BLaER1 (cell line): ENCODE measurements around the gene ZNHIT3.
A peak's percentile ranks its signal among the peaks of the same experiment; 100 is the strongest.

Experiments
- H3K27ac ChIP-seq: shearing (Covaris generic); formaldehyde crosslinking; 2 replicates; pipeline ENCODE4 v1.8.1; 2022
- H3K27me3 ChIP-seq: shearing (Covaris generic); formaldehyde crosslinking; 2 replicates; pipeline ENCODE4 v1.8.1; 2022
- H3K36me3 ChIP-seq: shearing (Covaris generic); formaldehyde crosslinking; 2 replicates; pipeline ENCODE4 v1.8.1; 2022
- H3K4me1 ChIP-seq: shearing (Covaris generic); formaldehyde crosslinking; 2 replicates; pipeline ENCODE4 v1.8.1; 2022
- H3K4me2 ChIP-seq: shearing (Covaris generic); formaldehyde crosslinking; 2 replicates; pipeline ENCODE4 v1.8.1; 2022
- H3K4me3 ChIP-seq: shearing (Covaris generic); formaldehyde crosslinking; 2 replicates; pipeline ENCODE4 v1.8.1; 2022
- H3K9ac ChIP-seq: shearing (Covaris generic); formaldehyde crosslinking; 2 replicates; pipeline ENCODE4 v1.8.1; 2022
- H3K9me3 ChIP-seq: shearing (Covaris generic); formaldehyde crosslinking; 2 replicates; pipeline ENCODE4 v1.8.1; 2022
- H4K20me1 ChIP-seq: shearing (Covaris generic); formaldehyde crosslinking; 2 replicates; pipeline ENCODE4 v1.8.1; 2022
- Cebpa-rat ChIP-seq: shearing (Covaris generic); IDR thresholded peaks from 2 replicates; pipeline ENCODE4 v1.8.1; 2022

Gene ZNHIT3

DNA sequence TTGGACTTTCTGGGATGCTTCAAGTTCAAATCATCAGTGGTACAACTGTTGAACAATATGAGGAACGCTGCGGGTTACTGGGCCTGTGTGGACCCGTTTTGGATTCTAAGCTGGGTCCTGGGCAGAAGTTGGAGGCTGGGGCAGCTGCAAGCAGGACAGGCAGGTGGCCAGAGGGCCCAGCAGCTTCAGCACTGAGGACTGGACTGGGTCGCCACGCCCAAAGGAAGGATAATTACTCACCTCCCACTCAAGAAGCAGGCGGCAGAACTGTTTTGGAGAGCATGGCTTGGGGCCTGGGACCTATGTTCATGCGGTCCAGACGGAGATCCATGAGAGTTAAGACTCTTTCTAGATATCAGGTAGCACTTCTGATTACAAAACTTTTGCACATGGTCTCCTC lies 1.5 kb upstream of the ZNHIT3 start:
- Histone ChIP-seq H3K4me2 (peak overlapping the region; percentile 91), H3K9ac (no peak overlapping the region), H3K9me3 (no peaks in the 10 kb centered on the region), H3K4me3 (no peak overlapping the region), H3K36me3 (peaks cover 18% of the 10 kb centered on the region), H4K20me1 (peaks cover 29% of the 10 kb centered on the region), H3K4me1 (peaks cover 34% of the 10 kb centered on the region), H3K27ac (no peak overlapping the region), H3K27me3 (no peaks in the 10 kb centered on the region)
- TF ChIP-seq Cebpa-rat, result no peak

DNA sequence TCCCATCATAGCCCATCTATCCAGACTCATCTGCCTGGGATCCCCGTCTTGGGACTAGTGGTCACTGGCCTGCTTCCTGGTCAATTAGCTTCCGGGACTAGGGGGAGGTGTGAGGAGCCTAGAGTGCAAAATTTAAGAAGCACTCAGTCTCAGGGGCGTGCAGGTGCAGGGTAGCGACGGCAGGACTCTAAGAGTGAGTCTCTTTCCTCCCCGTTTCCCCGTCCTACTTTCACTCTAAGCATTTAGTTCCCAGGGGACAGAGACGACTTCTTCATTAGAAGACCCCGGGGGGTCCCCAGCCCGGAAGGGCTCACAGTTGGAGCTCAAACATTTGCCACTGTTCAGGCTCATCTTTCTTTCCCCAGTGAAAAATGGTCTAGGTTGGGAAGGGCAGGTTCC lies 677 bp upstream of the ZNHIT3 start:
- Histone ChIP-seq H3K4me2 (peak overlapping the region; percentile 91), H3K9ac (peak overlapping the region; percentile 88), H3K4me3 (peak overlapping the region; percentile 89), H3K27me3 (no peaks in the 10 kb centered on the region), H3K9me3 (no peaks in the 10 kb centered on the region), H3K4me1 (peaks cover 34% of the 10 kb centered on the region), H3K36me3 (peaks cover 24% of the 10 kb centered on the region), H3K27ac (peak overlapping the region; percentile 79), H4K20me1 (peaks cover 37% of the 10 kb centered on the region)
- TF ChIP-seq Cebpa-rat, result no peak

DNA sequence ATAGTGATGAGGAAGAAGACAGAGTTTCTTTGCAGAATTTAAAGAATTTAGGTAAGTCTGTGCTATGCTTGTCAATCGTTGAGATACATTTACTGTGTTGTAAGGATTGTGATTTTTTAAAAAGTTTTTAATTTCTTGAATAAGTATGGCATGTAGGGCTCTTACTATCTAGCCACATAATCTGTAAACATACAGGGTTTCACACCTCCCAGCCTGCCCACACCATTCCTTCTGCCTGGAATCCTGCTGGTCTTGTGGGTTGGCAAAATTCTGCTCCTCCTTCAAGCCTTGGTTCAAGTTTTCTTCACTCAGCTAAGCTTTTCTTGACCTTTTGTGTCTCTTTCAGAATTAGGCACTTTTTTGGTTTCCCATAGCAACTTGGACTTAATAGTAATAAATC lies 7.5 kb downstream of the ZNHIT3 start:
- H3K9ac ChIP-seq, result no peak overlapping the region
- no peak overlapping the region for H3K4me3 ChIP-seq
- peaks cover 90% of the 10 kb centered on the region for H4K20me1 ChIP-seq
- no peaks in the 10 kb centered on the region for H3K9me3 ChIP-seq
- H3K36me3 ChIP-seq, result peaks cover 98% of the 10 kb centered on the region
- TF ChIP-seq Cebpa-rat, result no peak
- H3K4me1 ChIP-seq, result no peaks in the 10 kb centered on the region
- no peak overlapping the region for H3K27ac ChIP-seq
- no peaks in the 10 kb centered on the region for H3K27me3 ChIP-seq
- no peak overlapping the region for H3K4me2 ChIP-seq

DNA sequence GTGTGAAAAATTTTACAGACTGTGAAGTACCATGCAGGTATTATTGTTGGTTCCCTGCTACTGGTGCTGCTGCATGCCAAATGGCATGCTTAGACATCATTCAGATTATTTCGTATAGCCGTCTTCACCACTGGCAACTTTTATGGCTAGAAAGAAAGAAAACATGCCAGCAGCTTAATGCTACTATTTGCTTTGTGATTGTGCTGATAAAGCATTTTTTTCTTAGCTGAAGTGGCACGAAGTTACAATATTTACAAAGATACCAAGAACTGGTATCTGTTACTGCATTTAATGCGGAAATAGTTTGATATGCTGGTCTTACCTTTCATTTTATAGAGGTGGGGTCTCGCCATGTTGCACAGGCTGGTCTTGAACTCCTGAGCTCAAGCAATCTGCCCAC lies 8.2 kb downstream of the ZNHIT3 start:
- H3K27ac ChIP-seq, result no peak overlapping the region
- peaks cover 98% of the 10 kb centered on the region for H3K36me3 ChIP-seq

DNA sequence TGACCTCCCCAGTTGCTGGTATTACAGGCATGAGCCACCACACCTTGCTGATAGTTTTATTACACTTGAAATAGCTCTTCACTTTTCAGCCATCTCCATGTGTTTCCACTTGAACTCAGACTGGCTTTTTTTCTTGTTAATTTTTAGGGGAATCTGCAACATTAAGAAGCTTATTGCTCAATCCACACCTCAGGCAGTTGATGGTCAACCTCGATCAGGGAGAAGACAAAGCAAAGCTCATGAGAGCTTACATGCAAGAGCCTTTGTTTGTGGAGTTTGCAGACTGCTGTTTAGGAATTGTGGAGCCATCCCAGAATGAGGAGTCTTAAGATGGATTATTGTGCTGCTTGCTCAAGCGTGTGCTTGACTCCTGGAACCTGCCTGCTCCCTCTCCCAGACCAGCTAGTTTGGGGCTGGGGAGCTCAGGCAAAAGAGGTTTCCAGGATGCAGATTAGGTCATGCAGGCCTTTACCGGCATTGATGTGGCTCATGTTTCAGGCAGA lies 8.6 kb downstream of the ZNHIT3 start:
- H3K36me3 ChIP-seq, result peaks cover 98% of the 10 kb centered on the region
- H3K4me2 ChIP-seq, result no peak overlapping the region
- no peak overlapping the region for H3K27ac ChIP-seq
- H3K27me3 ChIP-seq, result no peaks in the 10 kb centered on the region
- no peaks in the 10 kb centered on the region for H3K9me3 ChIP-seq
- no peak overlapping the region for H3K4me3 ChIP-seq
- H3K9ac ChIP-seq, result no peak overlapping the region
- no peaks in the 10 kb centered on the region for H3K4me1 ChIP-seq
- no peak for TF ChIP-seq Cebpa-rat
- peaks cover 78% of the 10 kb centered on the region for H4K20me1 ChIP-seq

More for the DNA sequence above, 8.2 kb downstream of the ZNHIT3 start:
- no peak overlapping the region for H3K9ac ChIP-seq
- no peak for TF ChIP-seq Cebpa-rat
- H3K4me1 ChIP-seq, result no peaks in the 10 kb centered on the region
- H3K4me3 ChIP-seq, result no peak overlapping the region
- H3K27me3 ChIP-seq, result no peaks in the 10 kb centered on the region
- H3K4me2 ChIP-seq, result no peak overlapping the region
- no peaks in the 10 kb centered on the region for H3K9me3 ChIP-seq
- H4K20me1 ChIP-seq, result peaks cover 83% of the 10 kb centered on the region

DNA sequence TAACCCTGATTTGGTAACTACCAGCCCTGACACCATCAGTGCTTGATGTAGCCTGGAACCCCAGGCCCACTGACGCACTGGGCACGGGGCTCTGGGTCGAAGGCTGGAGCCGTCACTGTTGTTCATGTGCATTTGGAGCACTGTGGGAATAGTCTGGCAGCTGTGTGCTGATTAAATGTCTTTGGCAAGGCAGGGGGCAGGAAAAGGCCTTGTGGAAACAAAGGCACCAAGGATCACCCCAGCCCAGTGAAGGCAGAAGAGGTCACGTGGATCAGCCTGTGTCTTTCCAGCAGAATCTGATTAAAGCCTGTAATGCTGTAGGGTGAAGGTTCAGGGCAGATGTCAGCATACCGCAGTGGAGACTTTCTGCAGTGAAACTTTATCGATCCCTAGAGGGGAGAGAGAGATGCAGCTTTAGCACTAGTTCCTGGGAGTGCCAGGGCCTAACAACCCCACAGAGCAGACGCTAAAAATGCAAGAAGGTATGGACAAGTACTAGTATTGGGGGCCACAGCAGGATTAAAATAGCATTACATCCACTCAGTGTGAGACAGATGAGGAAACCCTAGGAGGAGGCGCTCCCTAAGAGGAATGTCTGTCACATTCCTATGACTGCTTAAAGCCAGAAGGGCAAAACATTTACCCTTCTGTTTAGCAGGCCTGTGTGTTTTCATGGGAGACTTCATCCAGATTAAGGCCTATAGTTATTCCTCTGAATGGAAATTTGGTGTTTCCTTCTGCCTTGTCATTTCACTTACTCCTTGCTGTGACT lies 9.7 kb downstream of the ZNHIT3 start:
- TF ChIP-seq Cebpa-rat, result no peak

DNA sequence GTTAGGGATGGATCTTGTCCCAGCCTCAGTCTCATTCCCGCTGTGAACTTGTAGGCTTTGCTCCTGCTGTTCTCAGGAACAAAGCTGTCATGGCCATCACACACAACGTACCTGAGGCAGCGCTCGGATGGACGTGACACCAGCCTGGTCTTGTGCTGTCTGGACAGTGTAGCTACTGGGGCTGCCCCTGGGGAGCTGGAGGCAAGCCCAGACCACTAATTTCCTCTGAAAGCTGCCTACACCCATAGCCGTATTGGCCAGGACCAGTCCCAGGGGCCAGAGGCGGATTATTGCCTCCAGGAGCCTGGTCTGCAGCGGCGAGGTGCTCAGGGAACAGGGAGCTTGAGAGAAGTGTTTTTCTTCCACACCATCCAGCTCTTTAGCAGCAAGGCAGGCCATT lies 11.7 kb downstream of the ZNHIT3 start:
- Histone ChIP-seq H4K20me1 (peaks cover 48% of the 10 kb centered on the region), H3K4me2 (no peak overlapping the region), H3K4me3 (no peak overlapping the region), H3K36me3 (peaks cover 100% of the 10 kb centered on the region), H3K27me3 (no peaks in the 10 kb centered on the region), H3K9me3 (no peaks in the 10 kb centered on the region), H3K27ac (no peak overlapping the region), H3K4me1 (no peaks in the 10 kb centered on the region), H3K9ac (no peak overlapping the region)
- TF ChIP-seq Cebpa-rat, result no peak

More for the DNA sequence above, 9.7 kb downstream of the ZNHIT3 start:
- no peak overlapping the region for H3K27ac ChIP-seq
- no peak overlapping the region for H3K4me3 ChIP-seq
- H3K27me3 ChIP-seq, result no peaks in the 10 kb centered on the region
- peaks cover 100% of the 10 kb centered on the region for H3K36me3 ChIP-seq
- H3K4me2 ChIP-seq, result no peak overlapping the region
- H3K4me1 ChIP-seq, result no peaks in the 10 kb centered on the region
- H3K9me3 ChIP-seq, result no peaks in the 10 kb centered on the region
- H3K9ac ChIP-seq, result no peak overlapping the region
- H4K20me1 ChIP-seq, result peaks cover 67% of the 10 kb centered on the region

DNA sequence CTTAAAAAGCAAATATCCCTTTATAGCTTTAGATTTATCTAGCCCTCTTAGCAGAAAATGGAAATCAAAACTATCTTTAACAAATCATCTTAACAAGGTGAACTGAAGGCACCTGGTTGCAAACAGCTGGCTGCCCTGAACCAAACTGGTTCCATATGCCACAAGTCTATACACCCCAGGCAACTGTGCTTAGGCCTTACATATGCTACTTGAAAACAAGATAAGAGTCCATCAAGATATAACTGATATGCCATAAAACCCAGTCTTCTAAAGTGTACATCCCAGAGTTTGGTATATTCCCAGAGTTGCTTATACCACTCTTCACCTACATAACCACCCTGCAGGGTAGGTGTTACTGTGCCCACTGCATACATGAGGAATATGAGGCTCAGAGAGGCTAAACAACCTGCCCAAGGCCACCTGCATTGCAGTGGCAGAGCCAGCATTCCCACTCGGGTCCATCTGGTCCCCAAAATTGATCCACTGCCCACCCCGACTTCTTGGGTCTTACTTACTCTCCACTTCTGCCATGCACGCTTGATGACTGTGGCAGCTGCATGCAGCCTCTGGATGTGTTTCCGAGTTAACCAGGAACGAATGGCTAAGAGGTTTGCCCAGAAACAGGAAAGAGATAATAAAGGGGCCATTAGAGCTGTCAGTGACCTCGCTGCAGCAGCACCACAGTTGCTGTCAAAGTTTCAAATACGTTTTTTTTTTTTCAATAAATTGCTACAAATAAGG lies 12.2 kb downstream of the ZNHIT3 start:
- Histone ChIP-seq H3K27ac (no peak overlapping the region), H3K9ac (no peak overlapping the region), H3K36me3 (peaks cover 100% of the 10 kb centered on the region), H3K4me1 (no peaks in the 10 kb centered on the region), H4K20me1 (peaks cover 42% of the 10 kb centered on the region), H3K9me3 (no peaks in the 10 kb centered on the region), H3K27me3 (no peaks in the 10 kb centered on the region), H3K4me3 (no peak overlapping the region), H3K4me2 (no peak overlapping the region)
- no peak for TF ChIP-seq Cebpa-rat

DNA sequence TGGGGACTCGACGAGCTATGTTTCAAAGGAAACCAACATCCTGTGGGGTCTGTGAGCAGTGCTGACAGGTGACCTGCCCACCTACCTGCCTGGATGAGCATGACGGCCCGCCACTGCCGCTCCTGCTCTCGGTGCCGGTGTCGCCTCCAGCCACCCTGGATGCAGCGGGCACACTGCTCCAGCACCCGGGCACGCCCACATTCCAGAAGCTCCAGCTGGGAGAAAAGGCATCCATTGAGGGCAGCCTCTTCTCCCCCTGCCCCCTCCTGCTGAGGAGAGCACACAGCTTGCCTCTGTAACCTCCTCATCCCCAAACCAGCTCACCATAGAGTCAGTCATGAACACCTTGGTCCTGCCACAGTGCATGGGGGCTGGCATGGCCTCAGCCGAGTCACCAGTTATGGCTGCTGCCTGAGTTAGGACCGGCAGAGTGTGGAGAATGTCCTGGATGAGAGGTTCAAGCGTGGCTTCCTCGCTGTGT lies 14.3 kb downstream of the ZNHIT3 start:
- H3K36me3 ChIP-seq, result peaks cover 100% of the 10 kb centered on the region
- H3K9ac ChIP-seq, result no peak overlapping the region
- no peak overlapping the region for H3K27ac ChIP-seq
- peaks cover 24% of the 10 kb centered on the region for H4K20me1 ChIP-seq
- no peaks in the 10 kb centered on the region for H3K9me3 ChIP-seq
- no peak overlapping the region for H3K4me3 ChIP-seq
- no peaks in the 10 kb centered on the region for H3K4me1 ChIP-seq
- H3K4me2 ChIP-seq, result no peak overlapping the region
- H3K27me3 ChIP-seq, result no peaks in the 10 kb centered on the region
- TF ChIP-seq Cebpa-rat, result no peak

DNA sequence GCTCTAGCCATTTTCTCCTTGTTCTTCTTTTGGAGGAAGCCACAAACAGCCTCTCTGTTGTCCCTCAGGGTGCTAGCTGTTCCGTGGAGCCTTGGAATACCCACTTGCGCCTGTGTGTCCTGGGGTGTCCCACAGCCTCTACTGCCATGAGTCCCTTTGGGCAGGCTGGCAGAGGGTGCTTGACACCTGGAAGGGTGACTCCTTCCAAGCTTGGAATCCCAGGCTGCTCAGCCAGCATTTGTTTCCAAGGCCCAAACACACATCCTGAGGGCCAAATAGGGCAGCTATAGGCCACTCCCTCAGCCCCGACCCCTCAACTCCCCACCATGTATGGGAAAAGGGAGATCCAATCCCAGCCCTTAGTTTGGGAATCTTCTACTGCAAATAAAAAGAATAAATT lies 14.9 kb downstream of the ZNHIT3 start:
- Histone ChIP-seq H3K36me3 (peaks cover 100% of the 10 kb centered on the region), H3K9me3 (no peaks in the 10 kb centered on the region)

More for the DNA sequence above, 14.9 kb downstream of the ZNHIT3 start:
- no peak overlapping the region for H3K9ac ChIP-seq
- no peaks in the 10 kb centered on the region for H3K27me3 ChIP-seq
- H4K20me1 ChIP-seq, result peaks cover 19% of the 10 kb centered on the region
- H3K4me1 ChIP-seq, result no peaks in the 10 kb centered on the region
- H3K4me3 ChIP-seq, result no peak overlapping the region
- H3K4me2 ChIP-seq, result no peak overlapping the region
- no peak overlapping the region for H3K27ac ChIP-seq
- no peak for TF ChIP-seq Cebpa-rat
